ENCODE measurements around the gene NKD2.

The NKD2 gene

GRCh38 chr5:1029945-1030625, 21.5 kb downstream of the NKD2 start:
- no peak overlapping the region for H3K4me3 ChIP-seq
- no peak for TF ChIP-seq CTCF (IDR thresholded peaks at IDR 0.05)
- no peak overlapping the region for H3K27ac ChIP-seq
- H3K9me3 ChIP-seq, result no peaks in the 10 kb centered on the region
- intact Hi-C loops (cut with DNase I; ENCODE audit: low total_unique reads), result no loop called here
- H3K27me3 ChIP-seq, result peaks cover 0 to 77% of the 10 kb centered on the region in 2 donors
- no peaks in the 10 kb centered on the region for H3K36me3 ChIP-seq
- no peak for DNase-seq
- no peaks in the 10 kb centered on the region for H3K4me1 ChIP-seq

- DNase-seq, result no peak
- H3K4me1 ChIP-seq, result no peaks in the 10 kb centered on the region
- H3K27ac ChIP-seq, result no peak overlapping the region
- intact Hi-C loops (cut with DNase I; ENCODE audit: low total_unique reads), result no loop called here
- H3K36me3 ChIP-seq, result no peaks in the 10 kb centered on the region
- H3K27me3 ChIP-seq, result peaks cover 0 to 77% of the 10 kb centered on the region in 2 donors
- H3K4me3 ChIP-seq, result no peak overlapping the region
- no peaks in the 10 kb centered on the region for H3K9me3 ChIP-seq
- no peak for TF ChIP-seq CTCF (IDR thresholded peaks at IDR 0.05)
These were observed 22.2 kb downstream of the NKD2 start for GRCh38 chr5:1030801-1031271.

- no peaks in the 10 kb centered on the region for H3K4me1 ChIP-seq
- H3K36me3 ChIP-seq, result no peaks in the 10 kb centered on the region
- no peak for TF ChIP-seq CTCF (IDR thresholded peaks at IDR 0.05)
- no peak for DNase-seq
- peaks cover 0 to 75% of the 10 kb centered on the region in 2 donors for H3K27me3 ChIP-seq
- H3K9me3 ChIP-seq, result no peaks in the 10 kb centered on the region
- H3K27ac ChIP-seq, result no peak overlapping the region
- intact Hi-C loops (cut with DNase I; ENCODE audit: low total_unique reads), result no loop called here
- no peak overlapping the region for H3K4me3 ChIP-seq
These were observed 22.8 kb downstream of the NKD2 start for GRCh38 chr5:1031306-1031959.

DNA sequence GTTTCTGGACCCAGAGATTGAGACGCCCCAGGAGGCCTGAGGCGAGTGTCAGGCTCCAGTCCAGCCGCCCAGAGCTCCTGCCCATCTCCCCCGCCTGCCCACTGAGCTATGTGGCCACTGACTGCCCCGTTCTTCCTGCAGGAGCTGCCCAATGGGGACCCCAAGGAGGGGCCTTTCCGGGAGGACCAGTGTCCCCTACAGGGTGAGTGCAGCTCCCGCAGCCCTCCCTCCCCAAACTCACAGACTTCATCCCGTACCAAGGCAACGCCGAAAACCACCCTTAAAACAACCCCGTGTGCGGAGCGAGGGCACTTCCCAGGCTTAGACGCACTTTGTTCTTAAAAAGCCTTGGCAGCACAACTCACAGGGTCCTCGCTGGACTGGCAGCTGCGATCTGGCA, 23.4 kb downstream of the NKD2 start:
- H3K4me3 ChIP-seq, result no peak overlapping the region
- intact Hi-C loops (cut with DNase I; ENCODE audit: low total_unique reads), result no loop called here
- TF ChIP-seq CTCF (IDR thresholded peaks at IDR 0.05), result no peak
- H3K27me3 ChIP-seq, result peaks cover 0 to 69% of the 10 kb centered on the region in 2 donors
- DNase-seq, result no peak
- H3K9me3 ChIP-seq, result no peaks in the 10 kb centered on the region
- no peaks in the 10 kb centered on the region for H3K4me1 ChIP-seq
- H3K27ac ChIP-seq, result no peak overlapping the region
- no peaks in the 10 kb centered on the region for H3K36me3 ChIP-seq

DNA sequence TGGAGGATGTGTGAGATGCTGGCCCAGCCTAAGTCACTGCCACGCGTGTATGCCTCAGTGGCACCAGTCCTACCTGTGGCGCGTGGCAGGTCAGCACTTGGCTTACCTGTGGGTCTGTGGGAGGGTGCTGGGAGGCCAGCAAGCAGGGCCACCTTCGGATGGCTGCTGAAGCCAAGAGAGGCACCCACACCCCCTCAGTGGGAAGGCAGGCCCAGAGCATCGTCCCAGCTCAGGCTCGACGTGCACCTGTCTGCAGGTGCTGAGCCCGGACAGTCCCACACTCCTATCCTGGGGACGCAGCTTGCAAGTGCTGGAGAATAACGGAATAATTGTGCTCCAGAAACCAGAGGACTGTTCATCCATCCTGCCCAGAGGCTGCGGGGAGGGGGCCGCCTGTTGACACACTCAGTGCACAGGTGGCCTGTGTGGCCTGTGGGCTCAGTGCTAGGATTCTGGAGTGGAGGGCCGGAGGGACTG, 24.0 kb downstream of the NKD2 start:
- TF ChIP-seq CTCF (IDR thresholded peaks at IDR 0.05), result no peak
- DNase-seq, result no peak
- H3K9me3 ChIP-seq, result no peaks in the 10 kb centered on the region
- H3K4me1 ChIP-seq, result no peaks in the 10 kb centered on the region
- no peak overlapping the region for H3K27ac ChIP-seq
- peaks cover 0 to 63% of the 10 kb centered on the region in 2 donors for H3K27me3 ChIP-seq
- no peaks in the 10 kb centered on the region for H3K36me3 ChIP-seq
- intact Hi-C loops (cut with DNase I; ENCODE audit: low total_unique reads), result no loop called here
- no peak overlapping the region for H3K4me3 ChIP-seq

All from tibial artery (tissue), 4 donors.